Astrocyte (in vitro differentiated cells and primary cell): ENCODE data around the gene SYNDIG1L.

Experiments
- CTCF ChIP-seq: IDR thresholded peaks from 2 replicates; pipeline ENCODE4 v1.5.1; 2011; ENCODE audit warnings: low read depth, mild to moderate bottlenecking, inconsistent platforms, low read length, moderate library complexity; ENCODE audit not compliant: insufficient read depth
- EZH2 ChIP-seq: IDR thresholded peaks from 2 replicates; pipeline ENCODE4 v1.6.1; 2012; ENCODE audit warnings: mild to moderate bottlenecking, low read length, inconsistent platforms; ENCODE audit not compliant: insufficient read depth

- TF ChIP-seq CTCF (peak; percentile 98), EZH2 (no peak)
These were observed 63.6 kb downstream of the SYNDIG1L start for GRCh38 chr14:74362361-74362915.
